GM10248 (cell line): Measurements from ENCODE around the gene SULT1B1.
"Not testable (repeated sequence)": the region's sequence is repeated elsewhere in the genome, so short reads cannot be mapped to it uniquely, and the experiment has no call there.

Source experiments
- CTCF ChIA-PET: fragments of 300-600 bp; sonication (Branson Sonifier 250); formaldehyde crosslinking; extraction: SDS; loops from one replicate; lab custom pipeline; 2021; ENCODE audit warnings: antibody characterized with exemption; lab: Yijun Ruan, JAX
- POLR2A ChIA-PET: fragments of 350-650 bp; sonication (Branson Sonifier 250); formaldehyde crosslinking; extraction: SDS; loops from one replicate; lab custom pipeline; 2020; ENCODE audit warnings: antibody characterized with exemption; lab: Yijun Ruan, JAX
- DNase-seq: peaks from one replicate; pipeline ENCODE4 v3.0.0; 2012; ENCODE audit errors: extremely low spot score
- TF ChIP-seq, protein P1 (sequence below): IDR thresholded peaks from 2 replicates; pipeline ENCODE4 v1.5.1; 2012; ENCODE audit warnings: mild to moderate bottlenecking, low read depth; ENCODE audit errors: extremely low read depth, missing control alignments, control extremely low read depth

Gene SULT1B1

DNA sequence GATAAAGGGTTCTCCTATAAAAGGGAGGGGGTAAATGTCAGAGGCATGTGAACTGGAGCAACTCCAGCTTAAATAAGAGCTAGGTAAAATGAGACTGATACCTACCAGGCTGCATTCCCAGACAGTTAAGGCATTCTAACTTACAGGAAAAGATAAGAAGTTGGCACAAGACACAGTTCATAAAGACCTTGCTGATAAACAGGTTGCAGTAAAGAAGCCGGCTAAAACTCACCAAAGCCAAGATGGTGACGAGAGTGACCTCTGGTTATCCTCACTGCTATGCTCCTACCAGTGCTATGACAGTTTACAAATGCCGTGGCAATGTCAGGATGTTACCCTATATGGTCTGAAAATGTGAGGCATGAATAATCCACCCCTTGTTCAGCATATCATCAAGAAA, 13.1 kb upstream of the SULT1B1 start:
- TF ChIP-seq, protein P1, sequence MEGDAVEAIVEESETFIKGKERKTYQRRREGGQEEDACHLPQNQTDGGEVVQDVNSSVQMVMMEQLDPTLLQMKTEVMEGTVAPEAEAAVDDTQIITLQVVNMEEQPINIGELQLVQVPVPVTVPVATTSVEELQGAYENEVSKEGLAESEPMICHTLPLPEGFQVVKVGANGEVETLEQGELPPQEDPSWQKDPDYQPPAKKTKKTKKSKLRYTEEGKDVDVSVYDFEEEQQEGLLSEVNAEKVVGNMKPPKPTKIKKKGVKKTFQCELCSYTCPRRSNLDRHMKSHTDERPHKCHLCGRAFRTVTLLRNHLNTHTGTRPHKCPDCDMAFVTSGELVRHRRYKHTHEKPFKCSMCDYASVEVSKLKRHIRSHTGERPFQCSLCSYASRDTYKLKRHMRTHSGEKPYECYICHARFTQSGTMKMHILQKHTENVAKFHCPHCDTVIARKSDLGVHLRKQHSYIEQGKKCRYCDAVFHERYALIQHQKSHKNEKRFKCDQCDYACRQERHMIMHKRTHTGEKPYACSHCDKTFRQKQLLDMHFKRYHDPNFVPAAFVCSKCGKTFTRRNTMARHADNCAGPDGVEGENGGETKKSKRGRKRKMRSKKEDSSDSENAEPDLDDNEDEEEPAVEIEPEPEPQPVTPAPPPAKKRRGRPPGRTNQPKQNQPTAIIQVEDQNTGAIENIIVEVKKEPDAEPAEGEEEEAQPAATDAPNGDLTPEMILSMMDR: no peak
- ChIA-PET CTCF (no interaction called here), POLR2A (no interaction called here)
- no peak for DNase-seq

DNA sequence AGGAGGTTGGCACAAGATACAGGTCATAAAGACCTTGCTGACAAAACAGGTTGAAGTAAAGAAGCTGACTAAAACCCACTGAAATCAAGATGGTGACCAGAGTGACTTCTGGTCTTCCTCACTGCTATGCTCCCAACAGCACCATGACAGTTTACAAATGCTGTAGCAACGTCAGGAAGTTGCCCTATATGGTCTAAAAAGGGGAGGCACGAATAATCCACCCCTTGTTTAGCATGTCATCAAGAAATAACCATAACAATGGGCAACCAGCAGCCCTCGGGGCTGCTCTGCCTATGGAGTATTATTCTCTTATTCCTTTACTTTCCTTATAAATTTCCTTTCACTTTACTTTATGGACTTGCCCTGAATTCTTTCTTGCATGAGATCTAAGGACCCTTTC, 8.1 kb upstream of the SULT1B1 start:
- DNase-seq, POLR2A ChIA-PET, CTCF ChIA-PET: not testable (repeated sequence)

DNA sequence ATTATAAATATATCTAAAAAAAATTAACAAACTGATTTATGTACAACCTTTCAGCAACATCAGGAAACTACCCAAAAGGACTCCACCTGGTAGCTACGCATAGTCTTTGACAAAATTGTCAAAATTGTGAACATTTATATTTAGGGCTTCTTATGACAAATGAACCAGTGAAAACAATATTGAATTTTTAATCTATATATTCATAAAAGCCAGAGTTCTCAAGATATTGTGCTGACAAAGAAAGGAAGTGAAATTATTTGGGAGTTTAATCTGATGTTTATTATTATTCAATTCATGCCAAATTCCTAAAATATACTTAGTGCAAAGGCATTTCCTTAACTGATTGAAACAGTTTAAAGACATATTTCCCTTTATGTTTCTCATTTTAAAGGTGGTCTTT, 5.3 kb upstream of the SULT1B1 start:
- no peak for DNase-seq
- ChIA-PET CTCF (interaction anchor here (1.5 kb wide), 1 partner anchor 21 kb away, joined by 3 read pairs; no protein-coding TSS in a partner anchor), POLR2A (no interaction called here)
- TF ChIP-seq, protein P1: no peak

DNA sequence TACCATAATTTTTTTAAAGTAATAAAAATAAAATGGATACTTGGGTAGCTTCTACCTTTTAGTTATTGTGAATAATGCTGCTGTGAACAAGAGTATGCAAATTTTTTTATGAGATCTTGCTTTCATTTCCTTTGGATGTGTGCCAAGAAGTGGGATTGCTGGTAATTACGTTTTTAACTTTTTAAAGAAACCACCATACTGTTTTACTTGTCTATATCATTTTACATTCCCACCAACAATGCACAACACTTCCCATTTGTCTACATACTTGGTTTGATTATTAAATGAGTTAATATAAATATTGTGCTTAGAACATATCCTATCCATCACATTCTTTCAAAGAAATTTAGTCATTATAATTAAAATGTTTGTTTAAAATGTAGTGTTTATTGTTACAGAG, 3.9 kb upstream of the SULT1B1 start:
- TF ChIP-seq, protein P1: no peak
- POLR2A ChIA-PET: no interaction called here
- CTCF ChIA-PET: no interaction called here
- no peak for DNase-seq

DNA sequence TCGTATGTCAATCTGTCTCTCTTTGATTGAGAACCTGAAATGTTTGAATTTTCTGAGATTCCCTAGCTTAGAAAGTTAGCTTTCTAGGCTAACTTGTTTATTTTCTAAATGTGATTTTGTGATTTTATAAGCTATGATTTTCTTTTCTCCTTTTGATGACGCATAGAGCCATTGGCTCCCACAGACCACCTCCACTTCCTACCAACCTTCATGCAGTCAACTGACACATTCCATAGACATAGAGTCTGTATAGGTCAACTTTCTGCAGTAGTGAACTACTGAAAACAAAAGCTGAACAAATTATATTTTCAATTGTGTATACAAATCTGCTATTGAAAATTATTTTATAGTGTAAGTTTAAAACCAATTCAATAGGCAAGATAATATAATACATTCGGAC, 2.8 kb upstream of the SULT1B1 start:
- no peak for DNase-seq
- CTCF ChIA-PET: interaction anchor here (0.8 kb wide), 1 partner anchor 60 kb away, joined by 3 read pairs; no protein-coding TSS in a partner anchor
- POLR2A ChIA-PET: no interaction called here
- TF ChIP-seq, protein P1: no peak

DNA sequence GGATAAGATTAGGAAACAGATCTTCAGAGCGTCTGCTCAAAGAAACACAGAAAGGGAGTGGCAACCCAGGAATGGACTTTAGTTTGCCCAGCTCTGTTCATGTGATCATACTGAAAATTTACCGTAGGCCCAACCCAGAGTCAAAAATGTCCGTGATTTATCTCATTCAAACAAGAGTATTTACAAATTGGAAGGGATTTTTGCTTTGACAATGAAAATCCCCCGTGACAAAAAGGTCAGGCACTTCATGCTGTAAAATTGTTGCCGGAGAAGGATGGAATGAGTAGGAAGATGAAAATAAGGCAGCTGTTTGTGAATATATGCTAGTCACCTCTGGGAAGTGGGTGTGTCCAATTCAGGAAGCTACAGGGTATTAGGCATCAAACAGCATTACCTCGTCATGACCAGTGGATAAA, 1.2 kb downstream of the SULT1B1 start:
- ChIA-PET CTCF (no interaction called here), POLR2A (no interaction called here)
- TF ChIP-seq, protein P1: no peak
- no peak for DNase-seq

DNA sequence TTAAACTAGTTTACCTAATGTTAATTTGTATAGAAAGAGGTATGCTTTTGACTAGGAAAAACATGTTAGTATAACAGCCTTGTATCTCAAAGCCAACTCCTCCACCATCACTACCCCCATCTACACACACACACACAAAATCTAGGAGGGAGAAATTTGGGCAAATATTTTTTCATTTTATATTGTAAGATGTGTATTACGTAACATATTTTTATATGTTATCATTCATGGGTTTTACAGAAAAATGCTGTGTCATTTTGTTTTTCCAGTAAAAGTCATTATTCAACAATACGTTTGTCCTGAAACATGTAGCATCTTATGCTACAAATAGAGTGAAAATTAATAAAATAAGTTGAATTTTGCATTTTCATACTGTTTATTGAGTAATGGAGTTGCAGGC, 3.0 kb downstream of the SULT1B1 start:
- DNase-seq: no peak
- ChIA-PET CTCF (no interaction called here), POLR2A (no interaction called here)
- TF ChIP-seq, protein P1: no peak
